ENCODE measurements around the gene LPCAT3.
A peak's percentile ranks its signal among the peaks of the same experiment; 100 is the strongest.

The LPCAT3 gene

DNA sequence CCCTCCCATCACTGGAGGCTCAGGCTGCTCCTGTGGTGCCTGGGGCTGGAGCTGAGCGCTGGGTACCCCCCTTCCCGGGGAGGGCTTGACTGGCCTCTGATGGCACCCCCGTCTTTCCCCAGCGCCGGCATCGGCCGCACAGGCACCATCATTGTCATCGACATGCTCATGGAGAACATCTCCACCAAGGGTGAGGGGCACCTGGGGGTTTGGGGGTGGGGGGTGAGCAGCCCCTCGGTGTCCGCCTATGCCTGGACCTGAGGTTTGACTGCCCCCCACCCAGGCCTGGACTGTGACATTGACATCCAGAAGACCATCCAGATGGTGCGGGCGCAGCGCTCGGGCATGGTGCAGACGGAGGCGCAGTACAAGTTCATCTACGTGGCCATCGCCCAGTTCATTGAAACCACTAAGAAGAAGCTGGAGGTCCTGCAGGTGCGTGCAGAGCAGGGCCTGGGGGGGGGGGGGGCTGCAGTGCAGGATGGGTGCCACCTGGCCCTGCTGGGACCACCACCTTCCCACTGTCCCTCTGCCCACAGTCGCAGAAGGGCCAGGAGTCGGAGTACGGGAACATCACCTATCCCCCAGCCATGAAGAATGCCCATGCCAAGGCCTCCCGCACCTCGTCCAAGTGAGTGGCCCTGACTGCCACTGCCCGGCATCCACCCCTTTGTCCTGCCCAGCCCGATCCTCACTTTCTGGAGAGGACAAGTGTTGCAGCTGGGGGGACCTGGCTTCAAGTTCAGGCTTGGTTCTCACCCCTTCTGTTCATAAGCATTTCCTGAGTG is 58.3 kb downstream of the LPCAT3 start:
- DNase-seq: no peak
- TF ChIP-seq POLR2A (IDR thresholded peaks at IDR 0.05; ENCODE audit: low read length): no peak
- TF ChIP-seq GATA1 (IDR thresholded peaks at IDR 0.05; ENCODE audit: low read depth, low read length): no peak

DNA sequence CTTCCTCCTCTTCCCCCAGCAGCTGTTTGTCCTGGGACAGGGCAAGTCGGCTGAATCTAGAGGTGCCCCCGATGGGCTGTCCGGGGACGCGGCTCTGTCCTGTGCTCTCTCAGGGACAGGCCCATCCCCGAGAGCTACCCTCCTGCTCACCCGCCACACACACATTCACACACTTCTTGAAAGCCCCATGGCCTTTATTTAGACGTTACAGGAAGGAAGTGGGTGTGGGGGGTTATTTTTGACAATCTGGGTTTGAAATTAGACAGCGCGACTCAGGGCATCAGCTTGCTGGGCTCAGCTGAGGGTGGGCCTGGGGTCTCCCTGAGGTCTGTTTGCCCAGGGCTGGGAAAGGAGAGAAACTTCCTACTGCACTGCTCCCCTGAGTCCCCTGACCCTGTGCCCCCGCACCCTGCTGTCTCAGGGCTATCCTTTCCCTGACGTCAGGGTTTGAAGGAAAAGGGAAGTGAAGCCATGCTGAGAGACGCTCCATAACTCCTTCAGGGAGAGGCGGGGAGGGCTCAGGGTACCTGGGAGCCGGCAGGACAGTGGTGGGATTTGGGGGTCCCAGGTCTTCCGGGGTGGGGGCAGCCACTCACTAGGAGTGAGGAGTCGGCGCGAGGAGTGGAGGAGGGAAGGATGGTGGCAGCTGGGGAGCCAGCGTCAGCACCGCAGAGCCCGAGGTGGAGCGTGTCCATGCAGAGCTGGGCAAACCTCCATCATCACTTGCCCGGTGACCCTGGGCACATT is 59.0 kb downstream of the LPCAT3 start:
- TF ChIP-seq GATA1 (IDR thresholded peaks at IDR 0.05; ENCODE audit: low read depth, low read length) (no peak), POLR2A (IDR thresholded peaks at IDR 0.05; ENCODE audit: low read length) (no peak)
- DNase-seq: no peak

DNA sequence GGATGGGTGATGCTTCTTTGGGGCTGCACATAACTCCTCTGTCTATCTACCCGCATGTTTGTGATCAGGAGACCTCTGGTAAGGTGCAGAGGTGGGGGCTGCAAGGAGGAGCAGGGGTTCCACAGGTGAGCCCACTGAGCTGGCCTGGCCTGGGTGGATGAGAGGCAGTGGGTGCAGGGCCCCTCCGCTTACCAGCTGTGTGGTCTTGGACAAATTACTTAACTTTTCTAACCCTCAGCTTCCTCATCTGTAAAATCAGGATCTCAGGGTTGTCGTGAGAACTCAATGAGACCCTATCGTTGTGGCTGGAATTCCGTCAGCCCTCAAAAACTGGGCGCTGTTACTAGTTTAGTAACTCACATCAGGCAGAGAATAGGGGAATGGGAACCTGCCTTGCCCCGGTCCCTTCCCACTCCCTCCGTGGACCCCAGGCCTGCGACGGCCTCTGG is 59.6 kb downstream of the LPCAT3 start:
- no peak for TF ChIP-seq GATA1 (IDR thresholded peaks at IDR 0.05; ENCODE audit: low read depth, low read length)
- DNase-seq: no peak

DNA sequence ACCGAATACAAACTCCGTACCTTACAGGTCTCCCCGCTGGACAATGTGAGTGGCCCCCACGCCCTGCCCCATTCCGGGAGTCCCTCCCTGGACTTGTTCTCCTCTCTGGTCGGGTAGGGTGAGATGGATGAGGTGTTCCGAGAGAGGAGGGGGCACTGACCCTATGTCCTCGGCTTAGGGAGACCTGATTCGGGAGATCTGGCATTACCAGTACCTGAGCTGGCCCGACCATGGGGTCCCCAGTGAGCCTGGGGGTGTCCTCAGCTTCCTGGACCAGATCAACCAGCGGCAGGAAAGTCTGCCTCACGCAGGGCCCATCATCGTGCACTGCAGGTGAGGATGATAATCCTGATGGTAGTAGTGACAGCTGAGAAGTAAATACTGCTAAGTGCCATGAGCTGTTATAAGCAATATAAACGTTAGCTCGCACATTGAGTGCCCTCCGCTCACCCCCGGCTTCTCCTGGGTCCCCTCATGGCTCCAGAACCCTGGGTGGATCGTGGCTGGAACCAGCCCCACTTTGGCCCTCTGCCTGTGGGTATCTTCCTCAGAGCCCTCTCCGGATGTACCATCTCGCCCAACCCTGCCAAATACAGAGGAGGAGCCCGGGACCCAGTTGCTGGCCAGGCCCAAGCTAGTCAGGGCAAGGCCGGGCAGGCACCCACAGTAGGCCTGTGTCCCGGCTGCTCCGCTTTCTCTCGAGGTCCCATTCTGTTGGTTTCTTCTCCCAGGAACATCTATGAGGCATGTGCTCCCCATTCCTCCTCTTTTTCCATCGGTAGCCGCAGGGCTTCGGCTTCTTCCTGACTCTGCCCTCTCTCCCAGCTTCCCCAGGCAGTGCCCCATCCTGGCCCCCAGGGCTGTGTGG is 60.3 kb downstream of the LPCAT3 start:
- DNase-seq: no peak
- no peak for TF ChIP-seq POLR2A (IDR thresholded peaks at IDR 0.05; ENCODE audit: low read length)
- TF ChIP-seq GATA1 (IDR thresholded peaks at IDR 0.05; ENCODE audit: low read depth, low read length): no peak

DNA sequence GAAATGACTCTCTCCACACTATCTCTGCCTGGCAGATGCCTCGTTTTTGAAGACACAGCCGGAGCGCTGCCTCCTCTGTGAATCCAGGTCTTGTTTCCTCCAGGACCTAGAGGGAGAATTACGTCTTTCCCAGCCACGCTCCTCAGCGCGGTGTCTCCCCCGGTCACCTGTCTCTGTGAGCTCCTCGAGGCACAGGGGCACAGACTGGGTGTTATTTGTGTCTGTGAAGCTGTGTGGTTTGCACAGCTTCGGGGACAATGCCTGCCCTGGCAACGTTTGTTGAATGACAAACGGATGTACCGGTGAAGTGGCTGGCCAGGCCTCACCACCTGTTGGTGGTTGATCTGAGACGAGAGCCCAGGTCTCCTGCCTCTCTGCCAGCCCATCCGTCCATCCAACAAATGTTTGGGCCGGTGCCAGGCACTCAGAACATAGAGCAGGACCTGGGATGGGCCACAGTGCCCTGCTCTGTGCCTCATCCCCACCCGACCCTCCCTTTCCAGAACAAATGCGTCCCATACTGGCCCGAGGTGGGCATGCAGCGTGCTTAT is 61.0 kb downstream of the LPCAT3 start:
- no peak for DNase-seq
- TF ChIP-seq POLR2A (IDR thresholded peaks at IDR 0.05; ENCODE audit: low read length) (no peak), GATA1 (IDR thresholded peaks at IDR 0.05; ENCODE audit: low read depth, low read length) (no peak)

DNA sequence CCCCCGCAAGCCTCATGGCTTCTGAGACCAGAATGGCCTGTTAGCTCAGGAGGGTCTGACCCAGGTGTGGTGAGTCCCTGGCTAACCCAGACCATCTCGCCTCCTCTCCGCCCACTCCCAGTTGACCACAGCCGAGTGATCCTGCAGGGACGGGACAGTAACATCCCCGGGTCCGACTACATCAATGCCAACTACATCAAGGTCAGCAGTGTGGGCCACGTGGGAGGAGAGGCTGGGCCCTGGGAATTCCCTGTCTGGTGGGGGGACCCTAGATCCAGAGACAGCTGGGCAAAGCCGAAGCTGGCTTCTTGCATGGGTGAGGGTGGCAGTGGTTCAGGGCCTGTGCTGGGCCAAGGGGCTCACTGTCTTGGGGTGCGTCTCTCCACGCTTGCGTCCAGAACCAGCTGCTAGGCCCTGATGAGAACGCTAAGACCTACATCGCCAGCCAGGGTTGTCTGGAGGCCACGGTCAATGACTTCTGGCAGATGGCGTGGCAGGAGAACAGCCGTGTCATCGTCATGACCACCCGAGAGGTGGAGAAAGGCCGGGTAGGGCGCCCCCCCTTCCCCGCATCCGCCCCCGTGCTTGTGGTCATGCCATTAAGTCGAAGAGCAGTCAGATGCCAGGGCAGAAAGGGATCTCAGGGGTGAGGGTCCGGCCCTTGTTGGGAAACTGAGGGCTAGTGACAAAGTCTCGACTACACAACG is 62.1 kb downstream of the LPCAT3 start:
- TF ChIP-seq GATA1 (IDR thresholded peaks at IDR 0.05; ENCODE audit: low read depth, low read length) (no peak), POLR2A (IDR thresholded peaks at IDR 0.05; ENCODE audit: low read length) (peak; percentile 15)
- DNase-seq: no peak

DNA sequence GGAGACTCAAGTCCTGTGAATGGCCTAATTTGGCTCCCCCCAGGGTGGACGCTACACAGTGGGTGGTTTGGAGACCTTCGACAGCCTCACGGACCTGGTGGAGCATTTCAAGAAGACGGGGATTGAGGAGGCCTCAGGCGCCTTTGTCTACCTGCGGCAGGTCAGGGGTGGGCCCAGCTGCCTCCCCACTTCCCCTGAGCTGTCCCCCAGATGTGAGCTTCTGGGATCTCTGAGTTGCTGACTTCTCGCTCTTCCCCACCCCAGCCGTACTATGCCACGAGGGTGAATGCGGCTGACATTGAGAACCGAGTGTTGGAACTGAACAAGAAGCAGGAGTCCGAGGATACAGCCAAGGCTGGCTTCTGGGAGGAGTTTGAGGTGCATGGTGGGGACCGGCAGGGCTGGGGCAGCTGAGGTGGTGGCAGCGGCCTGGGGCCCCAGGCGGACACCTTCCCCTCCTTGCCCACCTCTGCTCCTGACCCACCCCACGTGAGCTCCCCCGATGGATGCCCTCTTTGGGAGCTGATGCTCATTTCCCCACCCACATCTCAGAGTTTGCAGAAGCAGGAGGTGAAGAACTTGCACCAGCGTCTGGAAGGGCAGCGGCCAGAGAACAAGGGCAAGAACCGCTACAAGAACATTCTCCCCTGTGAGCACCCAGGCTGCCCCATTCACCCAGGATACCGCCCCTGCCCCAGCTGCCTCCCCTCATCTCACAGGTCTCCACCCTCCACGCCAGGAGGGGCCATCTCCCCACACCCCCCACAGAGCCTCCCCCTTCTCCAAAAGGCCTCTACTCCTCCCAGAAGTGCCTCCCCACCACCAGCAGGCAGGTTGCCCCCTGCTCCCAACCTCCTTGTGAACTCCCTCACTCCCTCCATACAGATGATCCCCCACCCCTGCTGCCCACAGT is 62.9 kb downstream of the LPCAT3 start:
- no peak for TF ChIP-seq GATA1 (IDR thresholded peaks at IDR 0.05; ENCODE audit: low read depth, low read length)
- no peak for DNase-seq

DNA sequence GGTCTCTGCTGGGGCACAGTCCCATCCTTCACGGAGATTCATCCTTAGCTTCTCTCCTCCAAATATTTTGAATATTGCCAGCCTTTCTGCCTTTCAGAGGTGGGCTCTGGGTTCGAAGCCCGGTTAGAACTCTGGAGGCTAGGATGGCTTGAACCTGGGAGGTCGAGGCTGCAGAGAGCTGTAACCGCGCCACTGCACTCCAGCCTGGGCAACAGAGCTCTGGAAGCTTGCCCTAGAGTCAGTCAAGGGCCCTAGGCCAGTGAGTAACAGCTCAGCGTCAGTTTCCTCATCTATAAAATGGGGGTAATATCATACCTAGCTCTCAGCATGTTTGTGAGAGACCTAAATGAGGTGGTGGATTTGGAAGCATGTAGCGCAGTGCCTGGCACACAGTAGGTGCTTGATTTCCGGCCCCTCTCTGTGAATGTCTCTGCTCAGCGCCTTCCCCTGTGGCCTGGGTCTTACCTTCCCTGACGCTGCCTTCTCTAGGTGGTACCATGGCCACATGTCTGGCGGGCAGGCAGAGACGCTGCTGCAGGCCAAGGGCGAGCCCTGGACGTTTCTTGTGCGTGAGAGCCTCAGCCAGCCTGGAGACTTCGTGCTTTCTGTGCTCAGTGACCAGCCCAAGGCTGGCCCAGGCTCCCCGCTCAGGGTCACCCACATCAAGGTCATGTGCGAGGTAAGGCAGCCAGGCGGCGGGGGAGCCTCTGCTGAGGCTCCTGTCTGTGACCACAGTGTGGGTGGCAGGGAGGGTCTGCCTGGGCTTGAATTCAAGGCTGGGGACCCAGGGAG is 63.8 kb downstream of the LPCAT3 start:
- TF ChIP-seq POLR2A (IDR thresholded peaks at IDR 0.05; ENCODE audit: low read length) (no peak), GATA1 (IDR thresholded peaks at IDR 0.05; ENCODE audit: low read depth, low read length) (no peak)
- no peak for DNase-seq

DNA sequence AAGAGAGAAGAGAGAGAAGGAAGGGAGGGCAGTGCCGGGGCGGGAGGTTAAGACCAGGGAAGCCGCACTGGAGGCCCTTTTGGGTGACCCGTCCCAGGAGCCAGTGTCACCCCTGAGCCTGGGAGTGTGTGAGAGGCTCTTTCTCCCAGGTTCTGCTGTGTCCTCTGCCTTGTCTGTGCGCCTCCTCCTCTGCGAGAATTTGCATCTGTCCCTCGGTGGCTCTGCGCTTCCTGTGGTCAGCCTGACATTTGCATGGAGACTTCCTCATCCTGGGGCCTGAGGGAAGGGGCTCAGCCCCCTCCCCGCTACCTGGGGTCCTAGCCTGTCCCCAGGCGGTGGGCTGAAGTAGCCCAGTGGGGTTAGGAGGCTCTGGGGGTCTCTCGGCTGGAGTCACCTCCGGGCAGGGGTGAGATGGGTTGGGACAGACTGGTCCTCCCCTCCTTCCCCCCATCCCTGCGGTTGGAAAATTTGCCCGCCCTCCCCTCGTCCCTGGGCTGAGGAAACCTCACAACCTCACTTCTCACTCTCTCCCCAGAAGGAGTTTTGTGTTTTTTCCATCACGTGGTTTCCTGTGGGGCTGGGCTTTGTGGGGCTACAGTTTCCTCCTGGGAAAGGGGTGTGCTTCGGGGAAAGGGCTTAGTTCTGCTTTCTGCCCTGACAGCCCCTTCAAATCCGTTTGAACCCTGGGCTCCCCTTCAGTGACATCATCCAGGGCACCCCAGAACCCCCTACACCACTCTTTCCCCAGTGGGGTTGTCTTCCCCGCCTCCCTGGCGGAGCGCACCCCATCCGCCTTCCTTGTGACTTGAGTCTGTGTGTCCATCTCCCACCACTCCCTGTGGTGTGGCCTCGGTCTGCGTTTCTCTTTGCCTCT is 64.6 kb downstream of the LPCAT3 start:
- TF ChIP-seq GATA1 (IDR thresholded peaks at IDR 0.05; ENCODE audit: low read depth, low read length) (no peak), POLR2A (IDR thresholded peaks at IDR 0.05; ENCODE audit: low read length) (peak; percentile 61)
- no peak for DNase-seq

DNA sequence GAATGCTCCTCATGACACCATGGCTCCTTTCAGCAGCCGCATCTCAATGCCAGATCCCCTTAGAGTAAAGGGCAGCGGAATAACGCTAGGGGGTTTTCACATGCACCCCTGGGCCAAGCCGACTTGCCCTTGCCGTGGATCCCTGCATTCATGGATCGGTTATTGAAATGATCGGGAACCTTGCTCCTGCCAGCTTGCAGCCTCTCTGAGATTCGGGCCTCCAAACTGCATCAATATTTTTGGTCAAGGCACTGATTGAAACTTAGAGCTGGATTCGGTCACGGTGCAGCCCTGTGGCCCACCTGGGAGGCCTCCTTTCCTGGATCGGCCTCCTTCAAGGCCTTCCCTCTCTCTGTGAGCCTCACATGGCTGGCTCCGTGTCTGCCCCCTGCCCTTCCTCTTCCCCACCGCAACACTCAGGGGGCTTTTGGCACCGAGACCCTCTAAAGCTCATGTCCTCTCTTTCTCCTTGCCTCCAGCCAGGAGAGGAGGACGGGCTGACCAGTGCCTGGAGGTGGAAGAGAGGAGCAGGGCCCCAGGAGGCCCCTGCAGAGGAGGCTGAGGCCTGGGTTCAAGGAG is 65.3 kb downstream of the LPCAT3 start:
- TF ChIP-seq GATA1 (IDR thresholded peaks at IDR 0.05; ENCODE audit: low read depth, low read length) (no peak), POLR2A (IDR thresholded peaks at IDR 0.05; ENCODE audit: low read length) (no peak)
- DNase-seq: no peak
